Cerebellar nuclear complex (tissue), 1 donor: ENCODE measurements around the gene IGF2BP3.
"Not testable (repeated sequence)": the region's sequence is repeated elsewhere in the genome, so short reads cannot be mapped to it uniquely, and the experiment has no call there.

Experiments used
- DNase-seq, 2 experiments: peaks; one replicate each; lab custom pipeline; 2025; lab: John Stamatoyannopoulos, UW

Gene IGF2BP3

DNA sequence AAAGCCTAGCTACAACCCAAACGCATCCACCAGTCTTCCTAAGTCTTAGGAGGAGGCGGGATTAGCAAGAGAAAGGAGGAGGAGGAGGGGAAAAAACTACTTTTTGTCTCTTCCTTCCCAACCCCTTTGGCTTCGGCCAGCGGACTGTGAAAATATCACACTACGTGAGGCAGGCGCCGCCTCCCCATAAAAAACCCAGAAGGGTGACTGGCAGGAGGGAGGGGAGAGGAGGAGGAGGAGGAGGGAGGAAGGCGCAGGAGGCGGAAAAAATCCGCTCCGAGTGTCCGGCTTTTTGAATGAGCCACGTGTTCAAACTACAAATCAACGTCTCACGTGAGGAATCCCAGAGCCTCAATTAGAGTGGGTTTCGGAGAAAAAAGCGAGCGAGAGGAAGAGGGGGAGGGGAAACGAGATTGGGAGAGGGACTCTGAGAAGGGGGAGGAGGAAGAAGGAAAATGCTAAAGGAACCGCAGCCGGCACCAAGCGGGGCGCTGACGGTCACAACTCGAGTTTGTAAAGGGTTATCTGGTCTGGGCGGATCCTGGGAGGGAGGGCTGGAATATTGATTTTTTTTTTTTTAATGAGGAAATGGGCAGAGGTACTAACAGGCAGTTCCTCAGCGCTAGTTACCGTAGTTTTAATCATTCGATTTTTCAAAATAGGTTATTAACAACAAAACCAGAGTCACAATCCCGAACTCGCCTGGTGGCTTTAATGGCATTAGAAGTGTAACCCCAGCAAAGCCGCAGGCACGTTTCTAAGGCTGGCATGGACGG lies at the start of gene IGF2BP3:
Gene IGF2BP3, minus strand, starts transcription at position 162 of the 776 bp plus-strand sequence. CDS start 381 bp downstream, outside the sequence.
- DNase-seq: no peak

DNA sequence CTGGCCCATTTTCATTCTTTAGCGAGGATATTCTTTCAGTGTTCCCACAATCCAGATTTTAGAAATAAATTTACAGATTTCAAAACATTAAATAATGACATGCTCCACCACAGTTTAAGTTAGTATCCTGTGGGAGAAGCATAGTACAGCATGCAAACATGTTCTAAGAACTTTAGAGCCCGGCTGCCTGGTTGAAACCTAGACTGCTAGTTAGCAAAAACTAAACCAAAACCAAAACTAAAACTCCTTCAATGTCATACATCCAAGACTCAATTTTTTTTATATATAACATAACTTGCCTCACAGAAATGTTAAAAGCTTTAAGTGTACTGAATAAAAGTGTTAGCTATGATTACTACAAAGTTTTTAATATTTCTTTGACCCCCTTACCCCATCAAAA lies 44.5 kb upstream of the IGF2BP3 start:
- DNase-seq: no peak

DNA sequence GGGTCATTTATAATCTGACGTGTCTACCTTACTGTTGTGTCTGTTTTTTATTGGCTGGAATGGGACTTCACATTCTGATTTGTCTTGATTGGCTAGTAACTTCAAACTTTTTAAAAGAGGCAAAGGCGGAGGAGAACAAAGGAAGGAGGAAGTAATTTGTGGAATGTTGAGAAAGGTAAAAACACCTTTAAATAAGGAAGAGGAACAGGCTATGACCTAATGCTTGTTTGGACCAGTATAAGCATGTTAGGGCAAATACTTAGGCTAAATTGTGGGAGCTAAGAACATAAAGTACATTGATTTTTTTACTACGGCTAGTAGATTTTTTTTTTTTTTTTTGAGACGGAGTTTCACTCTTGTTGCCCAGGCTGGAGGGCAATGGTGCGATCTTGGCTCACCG lies 43.5 kb upstream of the IGF2BP3 start:
- not testable (repeated sequence) for DNase-seq

DNA sequence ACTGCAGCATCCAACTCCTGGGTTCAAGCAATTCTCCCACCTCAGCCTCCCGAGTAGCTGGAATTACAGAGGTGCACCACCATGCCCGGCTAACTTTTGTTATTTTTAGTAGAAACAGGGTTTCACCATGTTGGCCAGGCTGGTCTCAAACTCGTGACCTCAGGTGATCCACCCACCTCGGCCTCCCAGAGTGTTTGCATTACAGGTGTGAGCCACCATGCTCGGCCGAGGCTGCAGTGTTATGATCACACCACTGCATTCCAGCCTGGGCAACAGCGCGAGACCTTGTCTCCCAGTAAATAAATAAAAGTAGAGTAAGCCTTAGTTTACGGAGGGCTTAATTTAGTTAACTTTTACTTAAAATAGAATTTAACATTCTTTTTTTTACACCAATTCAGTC lies 23.7 kb upstream of the IGF2BP3 start:
- no peak for DNase-seq

DNA sequence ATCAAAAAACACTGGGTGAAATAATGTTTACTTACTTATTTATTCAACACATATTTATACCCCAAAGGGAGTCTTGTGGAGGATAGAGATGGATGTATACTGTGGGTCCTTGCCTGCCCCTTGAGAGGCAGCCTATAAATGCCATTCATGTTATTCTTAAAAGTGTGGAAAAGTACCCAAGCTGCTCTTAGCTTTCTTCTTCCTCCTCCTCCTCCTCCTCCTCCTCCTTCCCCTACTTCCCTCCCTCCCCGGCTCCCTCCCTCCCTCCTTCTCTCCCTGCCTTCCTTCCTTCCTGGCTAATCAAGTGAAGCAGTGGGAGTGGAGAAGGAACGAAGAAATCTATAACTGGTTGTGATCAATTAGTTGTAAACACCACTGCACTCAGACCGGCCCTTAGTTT lies 21.2 kb upstream of the IGF2BP3 start:
- DNase-seq: no peak

DNA sequence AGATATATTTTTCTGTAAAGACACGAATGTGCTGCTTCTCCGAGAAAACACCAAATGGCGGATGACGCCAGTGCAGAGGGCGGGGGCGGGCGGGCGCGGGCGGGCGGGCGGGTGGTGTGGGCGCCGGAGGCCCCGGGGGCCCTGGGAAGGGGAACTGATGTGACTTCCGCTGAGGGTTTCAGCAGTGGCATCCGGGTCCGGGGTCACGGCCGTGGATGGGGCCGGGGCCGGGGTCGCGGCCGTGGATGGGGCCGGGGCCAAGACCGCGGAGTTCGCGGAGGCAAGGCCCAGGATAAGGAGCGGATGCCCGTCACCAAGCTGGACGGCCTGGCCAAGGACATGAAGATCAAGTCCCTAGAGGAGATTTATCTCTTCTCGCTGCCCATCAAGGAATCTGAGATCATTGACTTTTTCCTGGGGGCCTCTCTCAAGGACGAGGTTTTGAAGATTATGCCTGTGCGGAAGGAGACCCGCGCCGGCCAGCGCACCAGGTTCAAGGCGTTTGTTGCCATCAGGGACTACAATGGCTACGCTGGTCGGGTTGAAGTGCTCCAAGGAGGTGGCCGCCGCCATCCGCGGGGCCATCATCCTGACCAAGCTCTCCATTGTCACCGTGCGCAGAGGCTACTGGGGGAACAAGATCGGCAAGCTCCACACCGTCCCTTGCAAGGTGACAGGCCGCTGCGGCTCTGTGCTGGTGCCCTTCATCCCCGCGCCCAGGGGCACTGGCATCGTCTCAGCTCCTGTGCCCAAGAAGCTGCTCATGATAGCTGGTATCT lies 20.3 kb upstream of the IGF2BP3 start:
- DNase-seq: no peak

DNA sequence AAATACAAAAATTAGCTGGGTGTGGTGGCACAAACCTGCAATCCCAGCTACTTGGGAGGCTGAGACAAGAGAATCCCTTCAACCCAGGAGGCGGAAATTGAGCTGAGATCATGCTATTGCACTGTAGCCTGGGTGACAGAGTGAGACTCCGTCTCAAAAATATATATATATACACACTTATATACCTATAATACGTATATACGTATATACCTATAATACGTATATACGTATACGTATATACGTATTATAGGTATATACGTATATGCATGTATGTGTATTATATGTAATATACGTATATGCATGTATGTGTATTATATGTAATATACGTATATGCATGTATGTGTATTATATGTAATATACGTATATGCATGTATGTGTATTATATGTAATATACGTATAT lies 18.4 kb upstream of the IGF2BP3 start:
- not testable (repeated sequence) for DNase-seq

DNA sequence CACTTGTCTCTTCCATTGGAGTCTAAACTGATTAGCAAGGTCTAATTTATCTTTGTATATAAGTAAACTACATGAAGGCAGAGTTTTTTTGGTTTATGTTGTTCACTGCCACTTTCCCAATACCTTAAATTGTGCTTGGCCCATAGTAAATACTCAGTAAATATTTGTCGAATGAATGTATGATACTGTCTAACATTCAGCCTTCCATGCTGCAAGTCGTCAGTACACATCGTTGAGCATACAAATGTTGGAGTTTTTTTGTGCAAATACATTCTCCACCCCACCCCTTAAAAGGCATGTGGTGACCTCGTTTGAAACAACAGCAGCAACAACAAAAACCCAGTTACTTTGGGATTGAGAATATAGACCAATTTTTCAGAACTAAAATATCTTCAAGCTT lies 17.4 kb upstream of the IGF2BP3 start:
- no peak for DNase-seq

DNA sequence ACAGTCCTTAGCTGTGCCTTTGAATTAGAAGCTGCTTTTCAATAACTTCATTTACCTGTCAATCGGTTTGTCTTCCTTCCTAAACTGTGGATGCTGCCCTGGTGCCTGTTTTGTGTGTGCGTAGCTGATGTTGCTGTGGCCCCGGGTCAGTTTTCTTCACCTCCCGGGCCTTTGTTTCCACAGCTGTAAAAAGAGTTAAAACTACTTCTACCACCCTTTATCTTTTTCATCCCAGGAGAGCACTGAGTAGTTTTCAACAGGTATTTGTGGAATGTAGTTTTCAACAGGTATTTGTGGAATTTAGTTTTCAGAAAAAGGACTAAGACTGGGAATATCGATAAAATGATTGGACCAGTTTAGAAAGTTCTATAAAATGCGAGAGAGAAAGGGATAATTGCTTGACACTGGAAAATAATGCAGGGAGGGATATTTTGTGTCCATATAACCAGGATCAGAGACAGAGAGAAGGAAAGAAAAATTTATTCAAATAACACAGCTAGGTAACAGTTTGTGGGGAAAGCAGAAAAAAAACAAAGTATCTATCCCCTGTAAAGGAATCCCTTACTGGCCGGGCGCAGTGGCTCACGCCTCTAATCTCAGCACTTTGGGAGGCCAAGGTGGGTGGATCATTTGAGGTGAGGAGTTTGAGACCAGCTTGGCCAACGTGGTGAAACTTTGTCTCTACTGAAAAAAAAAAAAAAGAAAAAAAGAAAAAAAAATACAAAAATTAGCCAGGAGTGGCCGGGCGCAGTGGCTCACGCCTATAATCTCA lies 15.9 kb upstream of the IGF2BP3 start:
- no peak for DNase-seq

DNA sequence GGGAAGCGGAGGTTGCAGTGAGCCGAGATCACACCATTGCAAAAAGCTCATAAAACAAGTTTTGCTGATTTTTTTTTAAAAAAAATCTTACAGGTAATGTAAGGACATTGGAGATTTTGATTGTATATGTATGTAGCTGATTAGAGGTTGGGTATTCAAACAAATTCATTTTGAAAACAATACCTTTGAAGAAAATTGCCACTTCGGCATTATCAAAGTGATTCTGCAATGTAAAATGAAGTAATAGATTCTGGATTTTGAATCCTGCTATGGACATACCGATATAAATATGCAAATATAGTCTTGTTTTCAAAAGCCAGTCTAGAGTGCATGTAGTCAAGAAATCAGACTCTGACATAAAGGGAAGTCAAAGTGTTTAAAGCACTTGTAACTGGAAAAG lies 12.4 kb upstream of the IGF2BP3 start:
- no peak for DNase-seq

DNA sequence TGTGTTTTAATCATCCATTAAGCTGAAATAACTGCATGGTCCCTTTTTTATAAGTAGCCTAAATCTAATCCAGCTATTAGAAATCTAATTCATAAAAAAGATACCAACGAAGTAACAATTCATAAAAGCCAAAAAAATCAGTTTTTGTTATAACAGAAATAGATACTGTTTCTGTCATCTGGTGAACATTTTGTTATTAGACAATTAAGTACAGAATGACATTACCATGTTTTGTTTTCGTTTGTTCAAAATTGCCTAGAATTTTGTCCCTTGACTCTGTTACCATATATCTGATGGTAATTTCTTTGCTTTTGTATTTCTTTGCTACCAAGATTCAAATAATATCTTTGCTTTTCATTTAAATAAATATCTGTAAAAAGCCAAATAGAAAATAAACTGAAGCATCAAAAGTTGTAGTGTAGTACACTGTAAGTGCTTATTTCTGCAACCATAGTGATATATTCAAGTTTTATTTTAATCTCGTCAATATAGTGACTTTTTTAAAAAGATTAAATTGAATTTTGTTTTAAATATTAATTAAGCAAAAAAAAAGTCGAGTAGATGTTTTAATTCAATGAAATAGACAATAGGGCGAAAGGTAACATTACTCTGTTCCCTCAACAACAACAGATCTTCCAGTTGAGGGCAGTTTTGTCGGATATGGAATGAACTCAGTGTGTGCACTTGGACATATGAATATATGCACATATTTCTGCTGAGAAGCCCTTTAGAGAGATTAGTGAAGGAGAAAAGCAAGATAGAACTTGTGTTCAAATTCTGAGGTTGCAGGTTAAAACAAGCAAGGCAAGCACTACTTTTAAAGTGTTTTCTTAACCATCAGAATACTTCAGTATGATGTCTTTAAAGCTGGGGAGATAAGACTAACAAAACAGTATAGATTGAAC lies 7.9 kb upstream of the IGF2BP3 start:
- no peak for DNase-seq

DNA sequence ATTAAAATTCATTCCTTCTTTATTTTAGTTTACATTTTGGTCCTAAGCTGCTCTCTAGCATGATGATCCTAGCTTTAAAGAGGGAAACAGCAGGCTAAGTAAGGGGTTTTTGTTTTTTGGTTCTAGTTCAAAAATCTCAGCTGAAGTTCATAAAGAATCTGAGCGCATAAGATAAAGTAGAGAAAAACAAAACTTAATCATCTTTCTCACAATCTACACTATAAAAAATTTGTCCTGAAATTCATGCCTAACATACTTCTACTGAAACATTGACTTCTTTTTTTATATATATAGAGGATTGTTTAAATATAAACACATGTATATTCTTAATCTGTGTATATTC lies 6.8 kb upstream of the IGF2BP3 start:
- DNase-seq: no peak

DNA sequence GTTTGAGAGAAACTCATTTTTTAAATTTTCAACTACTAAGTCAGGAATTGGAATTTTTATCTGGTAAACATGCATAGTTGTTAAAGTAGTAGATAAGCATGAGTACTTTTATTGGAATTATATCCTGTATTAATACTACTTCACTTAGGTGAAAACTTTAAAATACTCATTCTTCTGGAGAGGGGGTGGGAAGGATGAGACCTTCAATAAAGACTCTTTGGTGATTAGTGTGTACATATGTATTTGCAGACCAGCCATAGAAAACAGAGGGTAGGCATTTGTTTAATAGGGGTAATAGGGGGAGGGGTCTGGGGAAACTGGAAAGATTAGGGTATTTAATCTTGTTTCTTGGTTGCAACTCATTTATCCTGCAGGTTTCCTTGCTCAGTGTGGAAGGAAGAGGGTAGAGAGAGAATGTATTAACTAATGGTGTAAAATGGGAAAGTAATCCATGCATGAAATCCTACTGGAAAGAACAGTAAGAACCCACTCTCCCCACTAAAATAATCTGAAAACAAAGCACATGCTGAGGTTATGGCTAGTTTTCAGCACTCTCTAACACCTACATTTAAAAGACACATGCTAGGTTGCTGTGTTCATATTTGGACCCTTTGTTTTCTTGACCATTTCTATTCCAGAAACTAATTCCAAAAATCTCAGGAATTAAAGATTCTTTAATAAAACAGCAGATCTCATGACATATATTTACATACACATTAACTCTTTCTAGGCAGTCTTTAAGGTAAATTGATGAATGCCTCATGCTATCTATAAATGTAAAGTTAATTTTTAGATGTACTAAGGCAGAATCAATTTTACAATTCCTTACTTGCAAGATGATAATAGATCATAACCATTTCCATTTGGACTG lies 6.2 kb upstream of the IGF2BP3 start:
- DNase-seq: no peak

DNA sequence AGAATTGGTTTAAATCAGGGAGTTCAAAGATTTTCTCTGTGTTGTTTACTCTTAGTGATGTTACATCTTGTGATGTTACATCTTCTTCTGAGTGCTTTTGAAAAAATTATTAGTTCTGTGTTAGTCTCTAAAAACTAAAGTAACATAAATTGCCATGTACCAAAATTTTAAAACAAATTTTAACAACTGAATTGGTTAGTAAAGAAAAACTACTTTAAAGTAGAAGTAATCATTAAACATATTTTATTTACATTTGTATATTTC lies 5.2 kb upstream of the IGF2BP3 start:
- DNase-seq: no peak

DNA sequence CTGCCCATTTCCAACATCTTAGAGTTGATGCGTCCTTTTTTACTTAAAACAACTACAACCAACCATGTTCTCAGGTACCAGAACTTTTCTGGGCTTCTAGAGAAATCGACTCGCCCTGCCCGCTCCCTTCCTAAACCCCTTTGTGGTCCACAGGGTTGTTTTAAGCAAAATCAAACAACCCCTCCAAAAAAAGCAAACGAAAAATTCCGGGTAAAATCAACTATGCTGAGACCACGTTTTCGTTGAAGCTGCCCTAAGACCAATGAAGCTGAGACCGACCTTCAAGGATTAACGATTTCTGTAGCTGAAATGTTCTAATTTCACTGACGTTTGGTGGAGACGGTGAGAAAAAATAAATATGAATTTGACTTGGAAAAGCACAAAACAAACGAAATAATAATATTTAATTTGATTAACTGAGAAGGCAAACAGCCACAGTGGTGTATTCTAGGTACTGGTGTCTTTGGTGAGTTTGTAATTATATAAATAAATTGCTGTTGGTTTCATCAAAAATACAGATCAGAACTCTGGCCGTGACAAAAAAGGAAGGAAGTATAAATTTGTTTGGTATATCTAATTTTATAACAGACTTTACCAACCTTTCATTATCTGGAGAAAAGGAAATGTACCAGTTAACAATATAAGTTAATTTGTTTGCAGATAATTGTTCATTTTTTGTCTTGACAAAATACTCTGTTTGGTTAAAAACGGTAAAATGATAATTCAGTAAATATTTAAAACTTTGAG lies 4.7 kb upstream of the IGF2BP3 start:
- DNase-seq: no peak

DNA sequence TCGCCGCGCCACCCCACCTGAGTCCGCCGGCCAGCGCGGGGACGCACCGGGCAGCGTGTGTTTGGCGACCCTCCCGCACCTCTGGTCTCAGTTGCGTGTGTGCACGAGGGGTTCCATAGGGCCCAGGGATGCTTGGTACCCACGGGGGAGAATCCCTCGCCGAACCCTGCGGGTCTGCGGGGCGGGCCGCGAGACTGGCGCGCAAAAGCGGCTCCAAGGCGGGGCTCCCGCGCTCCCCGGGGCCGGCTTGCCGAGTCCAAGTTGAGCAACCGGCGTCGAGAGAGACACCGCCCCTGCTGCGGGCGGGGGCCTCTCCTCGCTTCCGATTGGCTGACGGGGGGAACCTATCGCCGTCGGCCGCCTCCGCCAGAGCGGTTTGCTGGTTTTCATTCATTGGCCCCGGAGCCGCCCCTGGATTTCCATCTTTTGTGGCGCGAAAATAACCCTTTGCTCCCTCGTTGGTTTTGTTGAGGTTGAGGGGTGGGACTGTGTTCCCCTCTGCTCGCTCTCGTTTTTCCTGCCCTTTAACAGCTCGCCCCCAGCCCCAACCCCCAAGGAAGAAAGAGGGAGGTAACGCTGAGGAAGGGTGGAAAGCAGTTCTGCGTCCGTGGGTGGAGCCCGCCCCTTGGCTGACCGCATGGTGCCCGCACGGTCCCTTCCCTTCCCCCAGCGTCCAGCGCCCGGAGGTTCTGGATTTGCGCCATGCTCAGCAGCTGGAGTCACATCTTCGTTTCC lies 4.0 kb upstream of the IGF2BP3 start:
- DNase-seq: no peak

DNA sequence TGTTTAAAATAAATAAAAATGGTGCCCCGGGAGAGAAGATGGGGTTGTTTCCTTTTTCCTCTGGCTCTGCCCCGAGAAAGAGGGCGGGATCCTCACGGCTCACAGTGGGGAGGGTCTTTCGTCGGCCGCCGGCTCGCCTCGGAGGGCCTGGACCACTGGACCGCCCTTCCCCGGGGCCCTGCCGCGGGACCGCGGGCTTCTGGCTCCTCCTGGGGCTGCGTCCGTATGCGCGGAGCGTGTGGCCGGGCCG lies 3.5 kb upstream of the IGF2BP3 start:
- DNase-seq: no peak

DNA sequence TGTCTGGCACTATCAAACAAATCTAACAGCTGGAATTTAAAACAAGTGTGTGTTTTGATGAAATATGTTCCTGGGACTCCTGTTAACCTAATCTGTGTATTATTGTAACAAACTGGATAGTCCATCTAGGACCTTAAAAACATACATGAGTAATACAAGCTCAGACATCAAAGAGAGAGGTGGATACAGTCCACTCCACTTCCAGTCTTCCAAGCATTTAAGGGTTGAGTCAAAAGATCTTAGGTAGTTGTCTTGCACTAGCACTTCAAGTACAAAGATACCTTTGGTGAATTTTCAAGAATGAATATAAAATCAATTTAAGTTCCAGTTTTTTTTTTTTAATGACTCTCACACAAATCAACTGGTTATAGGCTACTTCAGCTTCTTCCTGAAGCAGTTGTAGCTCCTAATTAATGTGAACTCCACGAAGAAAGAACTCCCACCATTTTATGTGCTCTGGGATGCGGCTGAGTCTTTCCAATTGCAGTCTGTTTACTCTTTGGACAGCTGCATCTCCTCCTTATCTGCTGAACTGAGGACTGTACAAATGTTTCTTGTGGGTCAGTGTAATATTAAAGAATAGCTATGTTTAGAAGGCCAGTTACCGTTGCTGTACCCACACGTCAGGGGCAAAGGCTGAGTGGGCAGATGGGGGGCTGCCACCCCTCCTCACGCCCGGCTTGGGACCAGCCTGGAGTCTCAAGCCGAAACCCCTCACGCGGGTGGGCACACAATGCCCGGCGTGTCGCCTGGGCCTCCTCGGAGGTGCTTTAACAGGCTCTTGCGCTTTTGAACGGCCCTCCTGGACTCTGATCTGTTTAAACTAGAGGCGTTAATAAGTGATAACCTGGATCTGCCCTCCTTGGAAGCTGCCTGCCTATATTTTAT lies 2.9 kb upstream of the IGF2BP3 start:
- DNase-seq: no peak

DNA sequence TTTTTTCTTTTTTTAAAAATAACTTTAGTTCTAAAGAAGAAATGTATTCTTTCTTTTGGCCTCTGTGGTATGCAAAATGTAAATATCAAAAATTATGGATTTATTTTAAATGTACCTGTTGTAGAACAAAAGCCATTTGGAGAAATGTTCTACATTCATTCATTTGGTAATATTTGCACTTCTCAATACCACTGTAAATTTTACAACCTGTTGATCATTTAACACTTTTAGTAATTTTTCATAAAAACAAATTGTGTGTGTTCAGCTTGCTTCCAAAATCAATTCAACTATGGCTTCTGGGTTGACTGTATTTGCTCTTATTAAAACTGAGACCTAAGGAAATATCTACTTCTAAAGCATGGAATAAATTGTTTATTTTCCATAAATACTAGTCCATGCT lies 2.3 kb upstream of the IGF2BP3 start:
- DNase-seq: no peak
